Measurements from ENCODE around the gene ARSD.

ARSD gene

DNA sequence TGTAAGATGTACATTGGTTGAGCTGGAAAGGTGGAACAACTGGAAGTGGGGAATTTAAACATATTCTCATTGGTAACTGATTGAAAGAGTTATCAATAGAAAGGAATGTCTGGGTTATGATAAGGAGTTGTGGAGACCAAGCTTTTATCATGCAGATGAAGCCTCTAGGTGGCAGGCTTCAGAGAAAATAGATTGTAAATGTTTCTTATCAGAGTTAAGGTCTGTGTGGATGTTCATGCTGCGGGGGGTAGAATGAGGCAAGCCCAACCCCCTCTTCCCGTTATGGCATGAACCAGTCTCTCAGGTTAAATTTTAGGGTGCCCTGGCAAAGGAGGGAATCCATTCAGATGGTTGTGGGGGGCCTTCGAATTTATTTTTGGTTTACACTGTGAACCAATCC is 16.0 kb downstream of the ARSD start:
- Mint-ChIP-seq H3K27me3 (ENCODE audit: low read depth, poor library complexity) (no peaks in the 10 kb centered on the region), H3K4me3 (no peak overlapping the region), H3K4me1 (peaks cover 16% of the 10 kb centered on the region), H3K9me3 (peaks cover 20% of the 10 kb centered on the region), H3K36me3 (ENCODE audit: low read depth) (peaks cover 70% of the 10 kb centered on the region), H3K27ac (no peak overlapping the region)
- no peak for DNase-seq
- TF ChIP-seq, protein P1, sequence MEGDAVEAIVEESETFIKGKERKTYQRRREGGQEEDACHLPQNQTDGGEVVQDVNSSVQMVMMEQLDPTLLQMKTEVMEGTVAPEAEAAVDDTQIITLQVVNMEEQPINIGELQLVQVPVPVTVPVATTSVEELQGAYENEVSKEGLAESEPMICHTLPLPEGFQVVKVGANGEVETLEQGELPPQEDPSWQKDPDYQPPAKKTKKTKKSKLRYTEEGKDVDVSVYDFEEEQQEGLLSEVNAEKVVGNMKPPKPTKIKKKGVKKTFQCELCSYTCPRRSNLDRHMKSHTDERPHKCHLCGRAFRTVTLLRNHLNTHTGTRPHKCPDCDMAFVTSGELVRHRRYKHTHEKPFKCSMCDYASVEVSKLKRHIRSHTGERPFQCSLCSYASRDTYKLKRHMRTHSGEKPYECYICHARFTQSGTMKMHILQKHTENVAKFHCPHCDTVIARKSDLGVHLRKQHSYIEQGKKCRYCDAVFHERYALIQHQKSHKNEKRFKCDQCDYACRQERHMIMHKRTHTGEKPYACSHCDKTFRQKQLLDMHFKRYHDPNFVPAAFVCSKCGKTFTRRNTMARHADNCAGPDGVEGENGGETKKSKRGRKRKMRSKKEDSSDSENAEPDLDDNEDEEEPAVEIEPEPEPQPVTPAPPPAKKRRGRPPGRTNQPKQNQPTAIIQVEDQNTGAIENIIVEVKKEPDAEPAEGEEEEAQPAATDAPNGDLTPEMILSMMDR (IDR thresholded peaks at IDR 0.05) = peak; percentile 12

DNA sequence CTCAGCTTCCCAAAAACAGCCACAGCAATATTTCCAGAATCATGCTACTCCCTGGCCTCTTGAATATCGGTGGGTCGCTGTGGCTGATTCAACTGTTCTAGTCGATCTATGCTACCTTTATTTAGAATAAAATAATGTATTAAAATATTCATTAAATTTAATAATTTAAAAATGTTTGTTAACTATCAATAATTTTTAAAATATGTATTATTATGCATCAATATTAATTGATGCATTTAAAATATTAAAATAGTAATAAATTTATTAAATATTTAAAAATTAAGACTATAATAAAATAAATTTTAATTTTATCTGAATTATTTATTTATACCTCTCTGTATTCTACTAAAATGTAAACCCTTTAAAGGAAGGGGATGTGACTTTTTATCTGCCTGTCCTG is 19.0 kb downstream of the ARSD start:
- Mint-ChIP-seq H3K36me3 (ENCODE audit: low read depth) (peaks cover 69% of the 10 kb centered on the region), H3K4me1 (peaks cover 21% of the 10 kb centered on the region), H3K27ac (no peak overlapping the region), H3K27me3 (ENCODE audit: low read depth, poor library complexity) (no peaks in the 10 kb centered on the region), H3K4me3 (no peak overlapping the region), H3K9me3 (peaks cover 8% of the 10 kb centered on the region)
- no peak for DNase-seq
- TF ChIP-seq, protein P1 (IDR thresholded peaks at IDR 0.05) = no peak

DNA sequence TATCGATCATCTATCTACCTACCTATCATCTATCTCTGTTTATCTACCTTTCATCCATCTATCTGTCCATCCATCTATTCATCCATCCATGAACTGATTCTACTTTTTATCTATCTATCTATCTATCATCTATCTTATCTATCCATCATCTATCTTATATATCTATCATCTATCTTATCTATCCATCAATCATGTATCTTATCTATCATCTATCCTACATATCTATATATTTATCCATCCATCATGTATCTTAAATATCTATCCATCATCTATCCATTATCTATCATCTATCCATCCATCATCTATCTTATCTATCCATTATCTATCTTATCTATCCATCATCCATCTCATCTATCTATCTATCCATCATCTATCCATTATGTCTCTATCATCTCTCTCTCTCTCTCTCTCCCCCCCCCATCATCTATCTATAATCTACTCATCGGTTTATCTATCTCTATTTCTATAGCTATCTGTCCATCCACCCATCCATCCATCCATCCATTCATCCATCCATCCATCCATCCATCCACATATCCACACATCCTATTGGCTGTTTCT is 20.9 kb downstream of the ARSD start:
- no peaks in the 10 kb centered on the region for H3K27me3 Mint-ChIP-seq (ENCODE audit: low read depth, poor library complexity)
- no peak overlapping the region for H3K4me3 Mint-ChIP-seq
- H3K36me3 Mint-ChIP-seq (ENCODE audit: low read depth) = peaks cover 69% of the 10 kb centered on the region
- DNase-seq = no peak
- peaks cover 12% of the 10 kb centered on the region for H3K4me1 Mint-ChIP-seq
- TF ChIP-seq, protein P1 (IDR thresholded peaks at IDR 0.05) = no peak
- no peak overlapping the region for H3K27ac Mint-ChIP-seq
- H3K9me3 Mint-ChIP-seq = peaks cover 26% of the 10 kb centered on the region

DNA sequence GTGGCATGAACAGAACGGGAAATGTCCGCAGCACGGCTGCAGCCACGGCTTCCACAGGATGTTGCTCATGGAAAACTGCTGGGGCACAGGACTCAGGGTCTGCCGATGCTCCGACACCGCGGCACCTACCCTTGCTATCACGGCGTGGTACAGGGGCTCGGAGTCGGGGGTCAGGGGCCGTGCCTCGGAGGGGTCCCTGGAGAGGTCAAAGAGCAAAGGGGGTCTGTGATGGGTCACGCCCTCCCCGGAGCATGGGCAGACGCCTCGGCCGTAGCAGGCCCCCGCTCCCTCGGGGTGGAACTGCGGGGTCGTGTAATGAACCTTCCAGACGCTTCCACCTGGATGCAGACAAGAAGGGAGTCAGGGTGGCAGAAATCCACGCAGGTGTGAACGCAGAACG is 21.8 kb downstream of the ARSD start:
- no peak for DNase-seq
- Mint-ChIP-seq H3K36me3 (ENCODE audit: low read depth) (peaks cover 70% of the 10 kb centered on the region), H3K27me3 (ENCODE audit: low read depth, poor library complexity) (no peaks in the 10 kb centered on the region), H3K27ac (no peak overlapping the region), H3K4me3 (no peak overlapping the region), H3K4me1 (peaks cover 6% of the 10 kb centered on the region), H3K9me3 (peaks cover 34% of the 10 kb centered on the region)
- TF ChIP-seq, protein P1 (IDR thresholded peaks at IDR 0.05) = no peak

- TF ChIP-seq, protein P1 (IDR thresholded peaks at IDR 0.05) = no peak
- Mint-ChIP-seq H3K36me3 (ENCODE audit: low read depth) (peaks cover 69% of the 10 kb centered on the region), H3K27ac (no peak overlapping the region), H3K9me3 (peaks cover 44% of the 10 kb centered on the region), H3K4me1 (peaks cover 20% of the 10 kb centered on the region), H3K4me3 (no peak overlapping the region), H3K27me3 (ENCODE audit: low read depth, poor library complexity) (peaks cover 3% of the 10 kb centered on the region)
- no peak for DNase-seq
These were observed 25.8 kb downstream of the ARSD start for GRCh38 chrX:2903366-2903765.

DNA sequence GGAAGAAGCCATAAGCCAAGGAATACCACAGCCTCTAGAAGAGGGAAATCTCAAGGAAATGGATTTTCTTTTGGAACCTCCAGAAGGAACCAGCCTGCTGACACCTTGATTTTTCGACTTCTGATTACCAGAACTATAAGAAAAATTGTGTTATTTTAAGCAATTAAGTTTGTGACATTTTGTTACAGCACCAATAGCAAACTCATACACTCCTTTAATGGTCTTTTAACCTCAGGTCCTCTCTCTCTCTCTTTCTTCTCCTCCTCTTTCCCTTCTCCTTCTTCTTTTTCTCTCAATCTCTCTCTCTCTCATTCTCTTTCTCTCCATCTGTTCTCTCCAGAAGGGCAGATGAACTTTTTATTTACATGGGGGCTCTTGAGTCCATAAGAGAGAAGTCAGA is 26.3 kb downstream of the ARSD start:
- DNase-seq = no peak
- TF ChIP-seq, protein P1 (IDR thresholded peaks at IDR 0.05) = no peak
- Mint-ChIP-seq H3K4me3 (no peak overlapping the region), H3K27me3 (ENCODE audit: low read depth, poor library complexity) (peaks cover 3% of the 10 kb centered on the region), H3K36me3 (ENCODE audit: low read depth) (peaks cover 64% of the 10 kb centered on the region), H3K4me1 (peaks cover 21% of the 10 kb centered on the region), H3K27ac (no peak overlapping the region), H3K9me3 (peaks cover 44% of the 10 kb centered on the region)
